Measurements from ENCODE around the gene RUFY1.

GRCh38 chr5:179601871-179602625, 51.7 kb downstream of the RUFY1 start:
- no peak for TF ChIP-seq CTCF (IDR thresholded peaks at IDR 0.05)
- no peak for TF ChIP-seq POLR2A (IDR thresholded peaks at IDR 0.05)
